Measurements from ENCODE around the gene ABHD1.
"Not testable (repeated sequence)": the region's sequence is repeated elsewhere in the genome, so short reads cannot be mapped to it uniquely, and the experiment has no call there.

Gene ABHD1

DNA sequence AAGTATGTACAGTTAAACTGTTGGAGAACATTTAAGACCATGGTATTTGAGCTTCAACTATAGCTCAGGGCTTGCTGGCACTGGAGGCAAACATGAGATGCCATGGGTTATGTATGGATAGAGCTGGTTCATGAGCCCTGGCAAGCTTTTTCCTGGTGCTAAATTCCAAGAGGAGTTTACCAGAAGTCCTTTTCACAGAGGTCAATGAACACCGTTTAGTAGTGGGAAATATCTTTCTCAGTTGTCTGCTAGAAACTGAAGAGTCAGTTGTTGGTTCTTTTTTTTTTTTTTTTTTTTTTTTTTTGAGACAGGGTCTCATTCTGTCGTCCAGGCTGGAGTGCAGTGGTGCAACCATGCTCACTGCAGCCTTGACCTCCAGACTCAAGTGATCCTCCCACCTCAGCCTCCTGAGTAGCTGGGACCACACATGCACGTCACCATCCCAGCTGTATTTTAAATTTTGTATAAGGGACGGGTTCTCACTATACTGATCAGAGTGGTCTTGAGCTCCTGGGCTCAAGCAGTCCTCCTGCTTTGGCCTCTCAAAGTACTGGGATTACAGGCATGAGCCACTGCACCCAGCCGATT is 35.7 kb upstream of the ABHD1 start:
- no peak for FAIRE-seq

DNA sequence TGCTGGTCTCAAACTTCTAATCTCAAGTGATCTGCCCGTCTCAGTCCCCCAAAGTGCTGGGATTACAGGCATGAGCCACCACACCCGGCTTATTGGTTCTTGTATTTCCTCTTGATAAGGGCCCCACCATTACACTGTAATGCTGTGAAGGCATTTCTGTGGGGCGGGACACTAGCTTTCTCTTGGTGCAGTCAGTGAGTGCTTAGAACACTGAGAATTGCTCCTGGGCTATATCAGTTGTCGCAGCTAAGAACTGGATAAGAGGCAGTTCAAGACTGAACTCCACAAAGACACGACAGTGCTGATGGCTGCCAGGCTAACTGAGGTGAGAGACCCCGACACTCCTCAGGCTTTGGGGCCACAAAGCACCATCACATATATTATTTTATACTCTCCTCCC is 35.0 kb upstream of the ABHD1 start:
- no peak for FAIRE-seq

DNA sequence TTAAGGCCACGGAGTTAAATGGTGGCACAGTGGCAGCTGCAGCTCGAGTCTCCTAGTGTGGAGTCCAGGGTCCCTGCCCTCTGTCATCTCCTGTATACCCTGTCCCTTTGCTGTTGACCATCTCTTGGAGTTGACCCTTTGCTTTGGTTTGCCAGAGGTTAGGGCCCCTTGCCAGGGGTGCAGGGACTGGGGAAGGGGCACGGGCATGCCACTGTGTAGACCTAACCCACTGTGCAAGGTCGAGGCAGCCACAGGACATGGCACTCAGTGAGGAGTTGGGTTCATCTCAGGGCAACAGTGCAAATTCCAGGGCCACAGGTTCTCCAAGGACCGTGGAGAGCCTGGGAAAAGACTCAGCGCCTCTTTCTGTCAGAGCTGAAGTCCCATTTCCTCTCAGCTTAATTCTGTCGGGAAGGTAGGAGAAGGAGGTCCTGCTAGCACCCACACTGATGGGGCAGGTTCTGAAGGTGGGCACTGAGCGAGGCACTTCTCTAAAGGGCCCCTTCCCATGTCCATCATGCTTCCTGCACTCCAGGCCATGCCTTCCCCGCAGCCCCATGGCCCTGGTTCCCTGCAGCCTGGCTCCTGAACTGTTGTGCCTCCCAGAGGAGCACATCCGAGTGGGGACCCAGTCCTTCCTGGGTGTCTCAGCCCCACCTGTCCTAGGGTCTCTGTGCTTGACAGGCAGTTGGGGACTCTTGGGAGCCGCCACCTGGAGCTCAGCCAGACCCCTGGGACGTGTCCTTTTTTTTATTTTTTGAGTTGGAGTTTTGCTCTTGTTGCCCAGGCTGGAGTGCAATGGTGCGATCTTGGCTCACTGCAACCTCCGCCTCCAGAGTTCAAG is 34.3 kb upstream of the ABHD1 start:
- FAIRE-seq, result no peak

DNA sequence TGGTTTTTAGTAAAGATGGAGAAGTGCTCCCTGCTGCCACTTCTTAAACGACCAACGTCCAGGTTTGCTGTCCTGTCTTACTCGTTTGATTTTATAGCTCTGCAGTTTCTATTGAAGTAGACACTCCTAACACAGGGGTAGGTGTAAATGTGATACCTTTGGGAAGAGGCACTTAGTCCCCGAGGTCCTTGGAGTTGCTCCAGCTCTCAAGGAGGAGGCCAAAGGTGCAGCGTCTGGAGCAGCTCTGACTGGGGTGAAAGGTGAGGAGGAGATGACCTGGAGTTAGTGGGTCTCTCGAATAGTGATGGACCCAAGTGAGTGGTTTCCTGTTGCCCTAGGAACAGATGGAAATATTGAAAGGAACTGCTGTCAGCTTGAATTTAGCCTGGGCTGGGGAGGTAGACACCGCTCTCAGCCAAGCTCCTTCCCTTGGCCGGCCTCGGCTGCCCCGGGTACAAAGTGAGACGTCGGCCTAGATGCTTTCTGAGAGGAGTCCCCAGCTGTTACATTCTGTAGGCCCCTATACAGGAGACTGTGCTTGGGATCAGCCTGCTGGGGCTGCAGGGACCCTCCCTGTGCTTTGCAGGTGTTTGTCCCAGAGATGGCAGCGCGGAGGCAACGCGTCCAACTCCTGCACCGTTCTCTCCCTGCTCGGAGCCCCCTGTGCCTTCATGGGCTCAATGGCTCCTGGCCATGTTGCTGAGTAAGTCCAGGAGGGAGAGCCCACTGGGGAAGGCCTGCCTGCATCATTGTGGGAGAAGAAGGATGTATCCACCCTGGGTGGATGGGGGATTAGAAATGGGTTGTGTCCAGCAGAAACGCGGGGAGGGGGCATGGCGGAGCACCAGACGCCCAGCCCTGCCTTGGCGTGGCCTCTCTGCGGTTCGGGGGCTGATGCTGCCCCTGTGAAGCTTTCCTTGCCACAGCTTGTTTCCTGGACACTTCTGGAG is 31.6 kb upstream of the ABHD1 start:
- FAIRE-seq, result no peak

DNA sequence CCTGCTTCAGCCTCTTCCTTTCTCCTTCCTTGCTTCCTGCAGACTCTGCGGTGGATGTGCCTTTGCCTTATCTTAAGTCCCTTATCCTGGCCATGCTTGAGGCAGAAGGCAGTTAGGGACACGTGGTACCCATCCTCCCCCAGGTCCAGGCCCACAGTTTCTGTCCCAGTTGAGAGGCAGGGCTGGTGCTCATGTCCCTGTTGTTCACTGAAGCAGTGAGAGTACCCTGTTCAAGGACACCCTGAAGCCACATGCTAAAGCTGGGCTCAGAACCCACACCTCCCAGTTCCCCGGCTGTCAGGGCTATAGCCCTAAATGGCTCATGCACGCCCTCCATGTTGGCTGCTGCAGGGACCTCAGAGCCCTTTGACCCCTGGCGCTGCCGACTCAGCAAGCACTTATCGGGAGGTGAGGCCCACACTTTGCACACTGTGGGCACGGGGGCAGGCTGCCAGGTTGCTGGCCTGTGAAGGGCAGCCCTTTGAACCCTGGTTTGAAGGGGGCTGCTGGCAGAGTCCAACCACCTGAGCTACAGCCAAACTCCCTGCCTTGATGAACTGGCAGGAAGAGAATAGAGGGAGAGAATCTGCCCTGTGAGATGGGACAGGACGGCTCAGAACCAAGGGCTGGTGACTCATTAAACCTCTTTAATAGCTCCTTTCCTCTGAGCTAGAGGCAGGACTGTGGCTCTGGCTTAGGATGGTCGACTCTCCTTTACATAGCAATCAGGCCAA is 30.8 kb upstream of the ABHD1 start:
- FAIRE-seq, result no peak

DNA sequence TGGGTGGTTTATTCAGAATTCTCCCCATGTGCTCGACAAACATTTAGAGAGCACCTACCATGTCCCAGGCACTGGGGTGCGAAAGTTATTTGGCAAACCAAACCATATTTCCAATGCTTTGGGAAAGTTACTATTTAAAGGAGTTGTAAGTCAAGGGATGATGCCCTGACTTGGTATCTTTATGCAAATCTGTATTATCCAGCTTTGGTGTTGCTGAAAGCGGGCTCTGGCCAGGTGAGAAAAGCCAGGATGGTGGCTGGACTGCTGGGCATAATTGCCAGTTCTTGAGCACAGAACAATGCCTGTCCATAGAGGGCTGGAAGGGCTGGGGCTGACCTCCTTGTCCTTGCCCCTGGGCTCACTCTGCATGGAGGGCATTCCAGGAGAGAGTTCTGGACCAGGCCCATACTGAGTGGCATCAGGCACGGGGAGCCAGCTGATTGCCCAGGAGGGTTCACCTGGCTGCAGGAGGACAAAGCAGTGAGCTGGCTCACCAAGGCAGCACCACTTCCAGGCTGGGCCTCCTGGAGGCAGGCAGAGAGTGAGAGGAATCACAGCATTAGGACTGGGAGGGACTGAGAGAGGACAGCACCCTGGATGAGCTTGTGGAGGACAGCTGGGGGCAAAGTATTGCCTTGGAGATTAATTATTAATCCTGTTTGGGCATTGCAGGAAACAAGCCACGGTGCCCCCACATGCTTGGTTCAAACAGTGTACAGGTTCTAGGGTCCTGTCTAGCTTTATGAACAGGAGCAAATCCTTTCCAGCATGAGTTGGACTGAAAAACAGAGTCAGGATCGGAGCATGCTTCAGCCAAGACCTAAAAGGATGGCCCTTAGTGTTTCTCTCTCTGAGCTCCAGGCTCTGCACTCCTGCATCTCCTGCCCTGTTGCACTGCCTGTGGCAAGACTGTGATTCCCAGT is 29.9 kb upstream of the ABHD1 start:
- FAIRE-seq, result no peak

DNA sequence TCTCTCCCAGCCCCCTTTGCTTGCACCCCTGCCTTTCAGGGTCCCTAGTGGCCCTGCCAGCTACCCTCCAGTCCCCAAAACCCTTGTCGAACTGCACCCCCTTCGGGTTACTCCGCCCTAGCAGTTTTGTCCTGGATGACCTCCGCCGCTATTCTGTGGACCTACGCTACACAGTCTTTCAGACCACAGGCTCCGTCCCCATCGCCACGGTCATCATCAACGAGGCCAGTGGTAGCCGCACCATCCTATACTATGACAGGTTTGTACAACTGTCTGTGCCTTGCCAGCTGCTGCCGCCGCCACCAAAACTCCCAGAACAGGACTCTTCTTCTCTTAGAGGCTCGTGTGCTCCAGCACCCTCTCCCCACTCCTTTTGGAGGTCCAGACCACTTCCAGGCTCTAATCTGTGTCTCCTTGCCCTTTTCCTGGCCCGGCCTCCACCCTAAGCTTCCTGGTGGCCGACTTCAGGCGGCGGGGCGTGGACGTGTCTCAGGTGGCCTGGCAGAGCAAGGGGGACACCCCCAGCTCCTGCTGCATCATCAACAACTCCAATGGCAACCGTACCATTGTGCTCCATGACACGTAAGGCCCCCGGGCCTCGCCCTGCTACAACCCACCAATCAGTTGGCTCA is 29.1 kb upstream of the ABHD1 start:
- no peak for FAIRE-seq

DNA sequence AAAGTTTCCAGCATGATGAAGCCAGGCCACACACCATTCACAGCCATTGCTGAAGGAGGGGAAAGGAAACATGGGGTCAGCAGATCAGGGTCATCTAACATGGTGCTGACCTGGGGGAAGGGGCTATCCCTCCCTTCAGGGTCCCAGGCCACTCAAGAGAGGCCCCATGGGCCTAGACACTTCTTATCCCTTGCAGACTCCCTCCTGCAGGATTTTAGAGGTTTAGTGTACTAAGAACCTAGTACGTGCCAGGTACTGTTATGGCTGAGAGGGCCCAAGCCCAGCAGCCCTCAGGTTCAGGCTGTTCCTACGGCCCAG is 28.2 kb upstream of the ABHD1 start:
- FAIRE-seq, result no peak

DNA sequence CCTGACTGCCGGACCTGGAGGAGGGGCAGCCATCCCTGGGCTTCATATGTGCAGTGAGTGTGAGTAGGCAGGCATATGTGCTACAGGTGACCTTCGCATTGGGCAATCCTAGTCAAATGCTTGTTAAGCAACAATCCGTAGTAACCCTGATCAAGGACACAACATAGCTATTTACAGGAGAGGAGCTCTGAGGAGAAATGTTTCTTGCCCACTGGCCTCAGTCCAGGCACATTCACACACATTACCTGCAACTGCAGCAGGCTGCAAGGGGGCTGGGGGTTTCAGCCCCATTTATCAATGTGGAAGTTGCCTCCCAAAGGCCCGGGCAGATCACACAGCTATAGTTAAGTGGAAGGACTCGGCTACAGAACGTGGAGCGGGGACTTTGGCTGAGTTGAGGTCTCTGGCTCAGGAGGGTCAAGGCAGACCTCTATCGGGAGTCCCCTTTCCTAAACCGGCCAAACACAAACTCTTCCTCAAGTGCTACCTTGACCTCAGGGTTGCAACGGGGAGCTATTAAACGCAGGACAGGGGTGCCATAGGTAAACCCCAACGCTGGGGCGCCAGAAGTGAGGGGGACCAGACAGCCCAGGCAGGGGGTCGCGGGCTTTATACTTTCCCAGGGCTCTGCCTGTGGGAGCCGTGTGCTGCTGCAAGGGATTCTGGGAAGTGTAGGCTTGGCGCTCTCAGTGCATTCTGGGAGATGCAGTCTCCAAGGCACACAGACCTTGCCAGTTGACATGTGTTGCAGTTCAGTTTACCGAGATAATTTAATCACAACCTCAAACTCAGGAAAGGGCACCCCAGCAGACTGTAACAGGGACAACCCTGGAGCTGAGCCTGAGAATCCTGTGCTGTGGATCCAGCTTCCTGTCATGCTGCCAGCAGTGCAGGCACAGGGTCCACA is 27.6 kb upstream of the ABHD1 start:
- FAIRE-seq, result no peak

DNA sequence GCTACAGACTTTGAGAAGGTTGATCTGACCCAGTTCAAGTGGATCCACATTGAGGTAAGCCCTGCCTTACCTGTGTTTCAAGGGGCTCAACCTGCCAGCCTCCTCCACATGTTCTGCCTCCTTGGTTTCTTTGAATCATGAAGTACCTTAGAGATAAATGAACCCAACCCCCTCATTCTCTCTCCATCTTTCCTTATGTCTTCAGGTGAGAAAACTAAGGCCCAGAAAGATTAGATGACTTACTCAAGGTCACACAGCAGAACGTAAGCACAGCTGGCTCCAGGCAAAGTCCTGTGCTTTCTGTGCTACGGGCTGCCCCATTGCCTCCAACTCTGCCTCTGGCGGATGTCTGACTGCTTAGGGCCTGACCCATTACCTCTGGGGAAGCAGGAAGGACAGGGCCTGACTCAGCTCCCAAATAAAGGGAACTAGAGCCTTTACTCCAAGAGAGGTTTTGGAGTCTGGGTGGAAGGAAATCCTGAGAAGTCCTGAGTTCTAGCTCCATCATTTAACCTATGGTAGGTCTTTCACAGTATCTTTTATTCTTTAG is 26.8 kb upstream of the ABHD1 start:
- FAIRE-seq, result no peak

DNA sequence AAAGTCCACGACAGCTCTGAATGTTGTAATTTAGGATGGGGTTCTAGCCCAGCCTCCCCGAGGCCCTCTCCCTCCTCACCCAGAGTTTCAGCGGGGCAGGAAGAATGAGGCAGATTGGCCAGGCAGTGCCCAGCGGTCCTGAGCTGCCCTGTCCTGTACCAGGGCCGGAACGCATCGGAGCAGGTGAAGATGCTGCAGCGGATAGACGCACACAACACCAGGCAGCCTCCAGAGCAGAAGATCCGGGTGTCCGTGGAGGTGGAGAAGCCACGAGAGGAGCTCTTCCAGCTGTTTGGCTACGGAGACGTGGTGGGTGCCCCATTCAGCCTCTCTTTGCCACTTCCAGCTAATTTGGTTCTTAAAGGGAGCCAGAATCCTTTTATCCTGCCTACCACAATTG is 26.3 kb upstream of the ABHD1 start:
- FAIRE-seq, result no peak

DNA sequence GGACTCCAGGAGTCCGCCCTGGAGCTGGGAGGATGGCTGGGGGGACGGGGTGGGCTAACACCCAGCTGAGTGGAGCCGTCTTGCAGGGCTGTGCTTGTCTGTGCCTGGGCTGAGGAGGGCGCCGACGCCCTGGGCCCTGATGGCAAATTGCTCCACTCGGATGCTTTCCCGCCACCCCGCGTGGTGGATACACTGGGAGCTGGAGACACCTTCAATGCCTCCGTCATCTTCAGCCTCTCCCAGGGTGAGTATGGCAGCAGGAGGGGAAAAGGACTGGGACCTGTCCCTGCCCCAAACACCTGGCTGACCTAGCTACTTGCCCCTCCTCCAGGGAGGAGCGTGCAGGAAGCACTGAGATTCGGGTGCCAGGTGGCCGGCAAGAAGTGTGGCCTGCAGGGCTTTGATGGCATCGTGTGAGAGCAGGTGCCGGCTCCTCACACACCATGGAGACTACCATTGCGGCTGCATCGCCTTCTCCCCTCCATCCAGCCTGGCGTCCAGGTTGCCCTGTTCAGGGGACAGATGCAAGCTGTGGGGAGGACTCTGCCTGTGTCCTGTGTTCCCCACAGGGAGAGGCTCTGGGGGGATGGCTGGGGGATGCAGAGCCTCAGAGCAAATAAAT is 24.2 kb upstream of the ABHD1 start:
- FAIRE-seq, result no peak

DNA sequence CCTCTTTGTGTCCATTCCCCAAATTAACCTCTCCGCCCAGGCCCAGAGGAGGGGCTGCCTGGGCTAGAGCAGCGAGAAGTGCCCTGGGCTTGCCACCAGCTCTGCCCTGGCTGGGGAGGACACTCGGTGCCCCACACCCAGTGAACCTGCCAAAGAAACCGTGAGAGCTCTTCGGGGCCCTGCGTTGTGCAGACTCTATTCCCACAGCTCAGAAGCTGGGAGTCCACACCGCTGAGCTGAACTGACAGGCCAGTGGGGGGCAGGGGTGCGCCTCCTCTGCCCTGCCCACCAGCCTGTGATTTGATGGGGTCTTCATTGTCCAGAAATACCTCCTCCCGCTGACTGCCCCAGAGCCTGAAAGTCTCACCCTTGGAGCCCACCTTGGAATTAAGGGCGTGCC is 23.6 kb upstream of the ABHD1 start:
- FAIRE-seq, result no peak

DNA sequence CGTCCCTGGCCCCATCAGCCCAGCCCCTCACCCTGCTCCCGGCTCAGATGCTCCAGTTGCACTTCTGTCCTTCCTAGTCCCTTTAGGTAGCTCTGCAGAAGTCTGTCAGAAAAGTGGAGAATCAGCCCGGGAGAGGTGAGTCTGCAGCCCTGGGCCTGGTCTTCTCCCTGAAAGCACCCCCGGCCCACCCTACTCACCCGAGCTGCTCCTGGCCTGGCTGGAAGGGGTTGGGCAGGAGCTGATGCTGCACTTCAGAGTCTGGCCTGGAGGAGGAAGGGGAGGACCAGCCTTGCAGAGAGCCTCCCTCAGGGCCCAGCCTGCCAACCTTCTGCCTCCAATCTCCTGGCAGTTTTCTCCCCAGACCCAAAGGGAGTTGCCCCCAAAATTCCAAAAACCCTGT is 21.3 kb upstream of the ABHD1 start:
- no peak for FAIRE-seq

DNA sequence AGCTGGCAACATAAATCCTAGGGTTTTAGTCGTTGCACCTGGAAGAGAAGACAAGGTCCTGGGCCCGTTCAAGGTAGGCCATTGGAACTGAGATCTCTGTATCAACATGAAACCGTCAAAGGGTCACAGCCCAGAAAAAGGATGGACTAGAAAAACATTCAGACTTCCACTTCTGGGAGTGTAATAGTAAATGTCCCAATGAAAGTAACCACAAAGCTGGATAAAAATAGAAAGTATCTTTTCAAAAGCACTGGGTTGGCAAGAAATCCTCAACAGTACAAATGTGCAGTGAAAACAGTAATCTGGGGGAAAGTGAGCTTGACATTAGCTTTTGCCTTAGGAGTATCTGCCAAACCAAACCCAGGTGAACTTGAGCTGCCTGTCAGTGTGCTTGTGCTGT is 17.6 kb upstream of the ABHD1 start:
- FAIRE-seq, result no peak

DNA sequence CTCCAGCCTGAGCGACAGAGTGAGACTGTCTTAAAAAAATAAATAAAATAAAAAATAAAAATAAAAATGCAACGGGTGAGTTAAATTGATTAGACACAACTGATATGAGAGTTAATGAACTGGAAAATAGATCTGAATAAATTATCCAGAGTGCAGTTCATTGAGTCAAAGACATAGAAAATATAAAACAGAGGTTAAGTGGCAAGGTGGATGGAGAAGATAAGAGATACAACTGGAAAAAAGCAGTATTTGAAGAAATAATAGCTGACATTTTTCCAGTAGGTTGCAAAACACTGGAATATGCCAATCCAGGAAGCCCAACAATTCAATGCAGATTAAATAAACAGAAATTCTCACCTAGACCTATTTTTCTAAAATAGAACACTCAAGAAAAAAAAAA is 15.4 kb upstream of the ABHD1 start:
- FAIRE-seq, result no peak

DNA sequence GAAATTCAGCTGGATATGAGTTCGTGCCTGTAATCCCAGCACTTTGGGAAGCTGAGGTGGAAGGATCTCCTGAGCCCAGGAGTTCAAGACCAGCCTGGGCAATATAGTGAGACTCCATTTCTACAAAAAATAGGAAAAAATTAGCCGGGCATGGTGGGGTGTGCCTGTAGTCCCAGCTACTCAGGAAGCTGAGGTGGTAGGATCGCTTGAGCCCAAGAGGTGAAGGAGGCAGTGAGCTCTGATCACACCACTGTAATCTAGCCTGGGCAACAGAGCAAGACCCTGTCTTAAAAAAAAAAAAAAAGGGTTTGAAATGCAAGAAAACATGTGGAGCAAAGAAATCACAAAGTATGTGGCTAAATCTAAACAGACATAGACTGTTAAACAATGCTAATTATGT is 14.5 kb upstream of the ABHD1 start:
- no peak for FAIRE-seq

DNA sequence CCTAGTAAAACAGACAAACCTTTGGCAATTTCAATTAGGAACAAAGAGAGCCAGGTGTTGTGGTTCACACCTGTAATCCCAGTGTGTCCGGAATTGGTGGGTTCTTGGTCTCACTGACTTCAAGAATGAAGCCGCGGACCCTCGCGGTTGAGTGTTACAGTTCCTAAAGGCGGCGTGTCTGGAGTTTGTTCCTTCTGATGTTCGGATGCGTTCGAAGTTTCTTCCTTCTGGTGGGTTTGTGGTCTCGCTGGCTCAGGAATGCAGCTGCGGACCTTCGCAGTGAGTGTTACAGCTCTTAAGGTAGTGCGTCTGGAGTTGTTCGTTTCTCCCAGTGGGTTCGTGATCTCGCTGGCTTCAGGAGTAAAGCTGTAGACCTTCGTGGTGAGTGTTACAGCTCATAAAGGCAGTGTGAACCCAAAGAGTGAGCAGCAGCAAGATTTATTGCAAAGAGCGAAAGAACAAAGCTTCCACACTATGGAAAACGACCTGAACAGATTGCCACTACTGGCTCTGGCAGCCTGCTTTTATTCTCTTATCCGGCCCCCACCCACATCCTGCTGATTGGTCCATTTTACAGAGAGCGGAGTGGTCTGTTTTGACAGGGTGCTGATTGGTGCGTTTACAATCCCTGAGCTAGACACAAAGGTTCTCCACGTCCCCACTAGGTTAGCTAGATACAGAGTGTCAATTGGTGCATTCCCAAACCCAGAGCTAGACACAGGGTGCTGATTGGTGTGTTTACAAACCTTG is 12.8 kb upstream of the ABHD1 start:
- FAIRE-seq, result not testable (repeated sequence)
